GM18517 (cell line): ENCODE results near the gene FBXW2.

Experiments used
- ATAC-seq: cut with Tn5 transposase; IDR thresholded peaks from one replicate; pipeline ENCODE4 v1.9.1; 2021; ENCODE audit warnings: mild to moderate bottlenecking, moderate library complexity; ENCODE audit not compliant: unreplicated experiment

Gene FBXW2

GRCh38 chr9:120745278-120745677 is 47.9 kb downstream of the FBXW2 start:
- no peak for ATAC-seq

DNA sequence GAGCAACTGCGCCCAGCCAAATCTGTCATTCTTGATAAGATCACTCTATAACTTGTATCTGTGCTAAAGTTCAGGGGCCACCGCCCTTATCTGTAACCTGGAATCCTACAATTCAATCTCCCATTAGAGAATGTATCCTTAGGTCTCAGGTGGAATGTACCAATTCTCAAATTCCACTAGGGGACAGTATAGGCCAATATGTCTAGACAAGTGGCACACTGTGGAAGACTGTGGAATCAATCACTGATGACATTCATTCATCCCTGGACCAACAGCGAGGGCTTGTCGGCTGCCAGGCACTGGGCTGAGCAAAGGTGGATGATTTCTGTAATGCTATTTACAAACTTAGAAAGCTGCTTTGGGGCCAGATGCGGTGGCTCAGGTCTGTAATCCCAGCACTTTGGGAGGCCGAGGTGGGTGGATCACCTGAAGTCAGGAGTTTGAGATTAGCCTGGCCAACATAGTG is 50.2 kb downstream of the FBXW2 start:
- peak; percentile 49 for ATAC-seq

DNA sequence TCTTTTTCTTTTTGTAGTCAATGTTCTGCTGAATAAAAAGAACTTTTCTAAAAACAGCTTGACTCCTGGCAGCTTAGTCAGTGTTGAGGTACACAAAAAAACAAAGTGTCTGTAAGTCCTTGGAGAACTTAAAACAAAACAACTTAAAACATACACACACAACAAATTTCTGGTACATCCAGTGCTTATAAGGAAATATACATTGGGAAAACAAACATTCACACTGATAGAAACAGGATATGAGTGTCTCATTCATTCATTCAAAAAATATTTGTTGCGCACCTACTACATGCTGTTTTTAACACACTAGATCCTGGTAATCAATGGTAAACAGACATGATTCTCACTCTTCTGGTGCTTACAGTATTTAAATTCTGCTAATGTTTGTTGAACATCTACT is 51.5 kb downstream of the FBXW2 start:
- ATAC-seq = no peak

GRCh38 chr9:120741191-120741590 is 52.0 kb downstream of the FBXW2 start:
- ATAC-seq = no peak

DNA sequence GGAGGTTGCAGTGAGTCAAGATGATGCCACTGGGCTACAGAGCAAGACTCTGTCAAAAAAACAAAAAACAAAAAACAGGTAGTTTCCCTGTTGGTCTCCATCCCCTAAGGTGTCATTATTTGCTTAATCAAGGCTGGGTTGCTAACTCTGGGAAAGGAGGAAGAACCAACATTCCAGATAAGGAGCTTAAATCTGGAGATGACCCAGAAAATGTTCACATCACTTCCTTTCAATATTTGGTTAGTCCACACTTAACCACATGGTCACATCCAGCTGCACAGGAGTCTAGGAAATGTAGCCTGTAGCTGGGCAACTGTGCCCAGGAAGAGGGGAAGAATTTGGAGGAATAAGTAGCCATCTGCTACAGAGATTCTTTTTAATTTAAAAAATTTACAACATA is 53.1 kb downstream of the FBXW2 start:
- ATAC-seq = no peak

DNA sequence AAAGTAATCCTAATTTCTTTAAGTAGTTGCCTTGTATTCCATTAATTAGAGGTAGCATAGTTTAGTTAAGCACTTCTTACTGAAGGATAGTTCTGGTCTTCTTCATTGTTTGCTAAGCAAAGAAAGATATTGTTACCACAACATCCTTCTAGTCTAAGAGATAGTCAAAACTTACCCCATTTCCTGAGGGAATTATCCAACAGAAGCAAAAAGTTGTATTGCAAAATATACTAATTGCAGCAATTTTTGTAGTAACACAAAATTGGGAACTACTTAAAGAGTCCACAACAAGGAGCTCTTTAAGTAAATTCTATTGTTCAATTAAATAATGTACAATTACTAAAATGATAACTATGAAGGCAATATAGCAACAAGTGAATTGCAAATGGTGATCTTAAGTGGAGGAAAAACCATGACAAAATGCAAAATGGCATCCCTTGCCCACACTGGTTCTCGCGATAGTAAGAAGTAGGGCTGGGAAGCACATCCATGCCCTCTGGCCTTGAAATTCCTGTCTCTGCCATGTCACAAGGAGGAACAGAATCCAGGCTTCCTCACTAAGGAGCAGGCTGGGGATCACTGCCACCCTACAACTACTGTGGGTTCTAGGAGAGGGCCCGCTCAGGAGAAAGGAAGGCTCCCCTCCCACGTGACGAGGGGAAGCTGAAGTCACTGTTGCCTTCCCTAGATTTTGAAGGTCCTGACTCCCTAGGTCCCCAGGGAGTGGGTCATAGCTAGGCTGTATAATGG is 55.6 kb downstream of the FBXW2 start:
- no peak for ATAC-seq

- no peak for ATAC-seq
Measured at GRCh38 chr9:120736881-120737280, 56.3 kb downstream of the FBXW2 start.

- no peak for ATAC-seq
Measured at GRCh38 chr9:120735415-120736126, 57.6 kb downstream of the FBXW2 start.

DNA sequence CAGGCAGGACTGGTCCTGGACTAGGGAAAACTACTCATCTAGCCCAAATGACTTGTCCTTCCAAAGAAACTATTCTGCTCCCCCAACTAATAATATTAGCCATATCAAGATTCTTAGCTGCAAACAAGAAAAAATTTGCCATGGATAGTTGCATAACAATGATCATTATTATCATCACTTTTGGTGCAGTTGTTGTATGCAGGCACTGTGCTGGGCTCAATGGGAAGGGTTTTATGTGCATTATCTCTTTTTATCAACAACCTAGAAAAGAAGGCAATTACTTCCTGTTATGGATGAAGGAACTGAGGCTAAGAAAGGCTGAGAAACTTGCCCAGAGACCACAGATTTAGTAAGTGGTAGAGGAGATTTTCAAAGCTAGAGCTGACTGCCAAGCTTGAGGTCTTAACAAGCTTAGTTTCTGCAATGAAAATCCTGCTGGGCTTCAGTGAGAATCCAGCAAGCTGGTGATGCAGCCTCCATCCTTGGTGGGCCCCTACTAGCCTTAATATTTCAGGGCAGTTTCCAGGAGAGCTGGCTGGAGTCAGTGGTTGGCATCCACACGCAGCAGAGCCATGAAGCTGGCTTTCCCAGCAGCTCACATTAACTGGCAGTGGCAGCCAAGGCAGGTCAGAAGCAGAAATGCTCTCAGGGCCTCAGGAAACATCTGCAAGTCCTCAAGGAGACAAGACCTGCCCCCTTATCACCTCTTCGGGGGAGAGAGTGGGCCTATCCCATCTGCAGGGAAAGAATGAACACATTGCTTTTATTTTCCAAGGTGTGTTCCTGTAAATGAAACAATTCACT is 58.4 kb downstream of the FBXW2 start:
- no peak for ATAC-seq

DNA sequence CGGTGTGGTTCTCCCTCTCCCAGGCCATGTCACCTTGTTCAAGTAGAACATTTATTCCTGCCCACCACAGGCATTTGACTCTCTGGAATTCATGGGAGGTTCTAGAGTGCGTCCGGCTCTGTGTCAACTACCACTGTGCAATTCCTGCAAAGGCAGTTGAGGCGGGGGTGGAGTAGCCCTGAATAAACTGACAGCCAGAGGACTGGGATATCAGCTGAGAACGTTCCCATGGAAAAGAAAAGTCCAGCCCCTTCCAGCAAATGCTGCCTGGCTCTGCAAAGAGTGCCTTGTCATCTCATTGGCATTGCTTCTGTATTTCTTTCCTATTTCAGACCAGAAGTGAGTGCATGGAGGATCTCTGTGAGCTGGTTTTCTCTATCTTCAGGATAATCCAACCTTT is 60.0 kb downstream of the FBXW2 start:
- no peak for ATAC-seq

DNA sequence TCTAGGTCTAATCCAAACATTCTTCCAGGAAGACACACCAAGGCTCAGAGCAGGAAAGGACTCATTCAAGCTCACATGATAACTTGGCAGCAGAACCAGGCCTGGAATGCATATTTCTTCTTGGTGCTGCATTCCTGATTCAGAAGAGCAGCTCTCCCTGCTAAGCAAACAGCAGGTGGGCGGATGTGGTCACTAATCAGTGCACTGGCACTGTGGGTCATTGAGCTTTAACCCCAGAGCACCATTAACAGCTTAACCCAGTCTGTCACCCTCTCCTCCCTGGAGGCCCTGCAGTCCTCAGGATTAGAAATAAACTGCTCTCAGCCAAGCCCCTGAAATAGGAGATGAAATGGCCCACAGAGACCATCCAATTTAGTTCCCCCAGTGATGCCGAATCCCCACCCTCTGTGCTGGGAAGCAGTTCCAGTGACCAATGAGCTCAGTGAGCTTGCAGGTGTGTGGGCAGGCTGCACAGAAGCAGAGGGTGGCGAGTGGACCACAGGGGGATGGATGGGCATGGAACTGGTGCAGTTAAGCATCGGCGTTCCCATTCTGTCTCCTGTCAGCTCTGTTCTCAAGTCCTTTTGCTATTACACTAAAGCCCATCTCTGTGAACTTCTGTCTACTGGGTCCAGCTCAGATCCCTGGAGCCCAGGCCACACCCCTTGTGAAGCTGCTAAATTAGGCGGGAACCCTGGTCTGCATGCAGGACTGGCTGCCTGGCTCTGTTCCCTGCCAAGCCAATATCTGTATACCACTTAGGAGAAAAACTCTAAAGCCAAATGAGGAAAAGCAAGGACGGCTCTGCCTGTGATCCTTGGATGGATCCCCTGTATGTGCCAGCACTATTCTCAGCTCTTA is 62.3 kb downstream of the FBXW2 start:
- ATAC-seq = no peak

DNA sequence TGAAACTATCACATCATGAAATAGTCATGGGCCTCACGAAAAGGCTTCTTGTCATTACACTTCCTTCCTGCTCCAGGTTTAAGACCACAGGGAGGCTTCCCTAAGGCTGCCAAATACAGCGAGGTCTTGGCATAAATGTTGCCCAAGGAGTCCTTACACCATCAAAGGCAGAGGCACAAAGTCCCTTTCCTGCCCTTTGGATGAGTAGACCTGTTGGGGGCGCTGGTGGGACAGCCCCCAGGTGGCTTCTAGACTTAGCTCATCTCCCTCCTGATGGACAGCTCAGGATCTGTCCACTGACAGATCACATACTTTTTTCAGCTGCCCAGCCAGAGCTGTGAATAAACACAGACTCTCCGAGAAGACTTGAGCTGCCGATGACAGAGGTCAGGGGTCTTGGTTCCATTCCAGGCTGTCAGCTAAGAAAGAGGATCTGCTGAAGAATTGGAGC is 63.4 kb downstream of the FBXW2 start:
- ATAC-seq = no peak

- no peak for ATAC-seq
Measured at GRCh38 chr9:120726484-120726883, 66.7 kb downstream of the FBXW2 start.

DNA sequence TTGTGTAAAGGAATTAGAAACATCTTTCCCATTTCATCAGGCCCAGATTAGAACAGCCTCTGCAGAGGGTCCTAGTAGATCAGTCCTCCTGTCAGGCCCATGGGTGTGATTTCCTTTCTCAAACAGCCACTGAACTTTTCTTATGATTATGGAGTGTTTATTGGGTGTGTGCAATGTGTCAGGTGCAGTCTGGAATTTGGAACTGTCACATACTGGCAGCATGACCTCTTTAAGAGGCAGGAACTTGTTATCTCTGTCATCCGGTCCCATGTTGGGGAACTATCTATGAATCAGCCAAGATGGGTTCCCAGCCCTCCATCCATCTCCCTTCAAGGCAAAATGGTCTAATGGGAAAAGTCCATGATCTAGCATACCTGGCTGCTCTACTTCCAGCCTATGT is 67.3 kb downstream of the FBXW2 start:
- no peak for ATAC-seq

DNA sequence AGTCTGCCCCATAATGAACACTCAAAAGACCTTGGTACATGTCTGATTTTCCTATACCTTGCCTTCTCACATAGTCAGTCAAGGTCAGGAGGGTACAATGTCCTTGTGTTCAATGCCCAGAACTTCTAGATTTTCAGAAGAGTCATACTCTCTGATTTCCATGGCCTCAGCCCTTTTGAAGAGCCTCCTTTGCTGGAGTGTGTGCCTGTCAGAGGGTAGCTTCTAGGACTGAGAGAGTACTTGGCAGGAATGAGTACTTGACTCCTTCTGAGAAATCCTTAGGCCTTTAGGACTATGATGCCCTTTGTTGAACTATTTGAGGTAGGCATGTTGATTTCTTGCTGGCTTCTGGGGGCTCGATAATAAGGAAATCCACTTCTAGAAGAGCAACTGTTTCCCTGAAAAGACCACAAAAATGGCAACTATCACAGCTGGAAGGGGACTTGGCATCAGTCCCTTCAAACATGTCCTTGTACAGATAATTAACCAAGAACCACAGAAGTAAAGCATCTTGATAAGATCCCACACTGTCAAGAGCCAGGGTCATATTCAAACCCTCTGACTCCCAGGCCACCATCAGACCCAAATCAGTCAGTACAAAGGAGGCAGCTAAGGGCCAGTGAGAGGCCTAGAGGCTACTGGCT is 68.3 kb downstream of the FBXW2 start:
- ATAC-seq = no peak

DNA sequence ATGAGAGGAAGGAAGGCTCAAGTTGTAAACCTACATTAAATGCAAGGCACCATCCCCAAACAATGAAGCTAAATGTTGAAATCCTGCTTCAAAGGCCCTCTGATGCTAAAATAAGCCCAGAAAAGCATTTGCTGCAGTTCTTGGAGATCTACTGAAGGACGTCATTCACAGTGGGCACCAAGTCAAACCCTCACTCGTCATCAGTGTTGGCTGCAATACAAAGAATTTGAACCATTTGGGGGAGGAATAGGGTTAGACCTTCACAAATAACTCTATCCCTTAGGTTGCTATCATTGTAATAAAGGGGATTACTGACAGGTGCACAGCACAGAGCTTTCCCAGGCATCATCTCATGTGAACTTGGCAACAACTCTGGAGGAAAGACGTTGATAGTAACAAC is 69.7 kb downstream of the FBXW2 start:
- no peak for ATAC-seq

- no peak for ATAC-seq
Measured at GRCh38 chr9:120720404-120720803, 72.8 kb downstream of the FBXW2 start.

- ATAC-seq = no peak
Measured at GRCh38 chr9:120718316-120718715, 74.9 kb downstream of the FBXW2 start.

- no peak for ATAC-seq
Measured at GRCh38 chr9:120717176-120717575, 76.0 kb downstream of the FBXW2 start.

GRCh38 chr9:120716483-120716882 is 76.7 kb downstream of the FBXW2 start:
- ATAC-seq = no peak
